Endometrial microvascular endothelial cells (primary cell): Measurements from ENCODE around the gene RGP1. TPM values are rescaled to one million over a fixed set of nuclear protein-coding genes. Genes with fewer than 3 reads are reported as not detected.

Source experiments
- in situ Hi-C: cut with HindIII; loops from 2 replicates; pipeline ENCODE4 v1.10.0; 2017; ENCODE audit warnings: low sequenced_read_pairs, low pct_unique_long_range_greater_than_20kb; ENCODE audit errors: inconsistent ontology term
- total RNA-seq: library from RNA; depleted of rRNA; stranded (reverse); fragments of >200 nt; gene quantifications from one replicate; pipeline ENCODE4 v1.2.3, GENCODE V29; 2015; ENCODE audit errors: inconsistent ontology term

The RGP1 gene
- total RNA-seq, 1 donor from 2014 or later, result 17.2 TPM

DNA sequence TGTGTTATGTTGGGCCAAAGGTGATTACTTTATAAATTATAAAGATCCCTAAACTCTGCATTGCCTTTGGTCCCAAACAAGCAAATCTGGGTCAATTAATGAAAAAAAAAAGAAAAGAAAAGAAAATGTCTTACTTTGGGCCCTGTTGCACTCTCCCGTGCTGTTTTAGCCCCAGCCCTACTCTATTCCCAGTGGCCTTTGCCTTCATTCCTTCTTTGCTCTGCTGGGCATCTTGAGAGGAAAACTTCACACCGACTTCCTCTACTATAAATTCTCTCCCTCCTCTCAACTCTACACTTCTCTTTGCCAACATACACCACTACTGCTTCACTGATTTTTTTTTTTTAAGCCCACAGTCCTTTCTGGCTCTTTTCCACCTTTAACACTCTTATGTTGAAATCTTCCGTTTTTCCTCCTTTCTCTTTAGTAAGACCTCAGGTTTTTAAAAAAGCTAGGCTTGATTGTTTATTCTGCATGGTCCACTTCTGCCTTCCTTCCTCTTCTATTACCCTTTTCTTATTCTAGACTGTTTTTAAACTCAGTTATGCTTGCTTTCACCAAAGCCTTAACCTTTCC lies 9.5 kb downstream of the RGP1 start:
- in situ Hi-C loops, result no loop called here

DNA sequence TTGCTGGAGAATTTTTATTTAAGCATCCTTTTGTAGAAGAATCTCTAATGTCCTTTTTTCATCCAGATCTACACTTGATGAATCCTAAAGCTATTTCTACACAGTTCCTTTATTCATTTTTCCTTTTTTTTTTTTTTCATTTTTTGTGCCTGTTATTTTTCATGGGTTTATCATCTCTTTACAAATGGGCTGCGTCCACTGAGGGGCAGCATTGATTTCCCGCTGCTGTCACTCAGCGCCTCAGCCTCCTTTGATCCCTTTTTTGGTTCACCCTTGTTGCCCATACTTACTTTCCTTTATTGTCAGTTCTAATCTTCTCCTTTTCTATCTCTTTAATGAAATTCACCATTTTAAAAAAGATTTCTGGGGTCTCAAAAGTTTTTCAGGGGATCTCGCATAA lies 10.7 kb downstream of the RGP1 start:
- in situ Hi-C loops, result no loop called here

DNA sequence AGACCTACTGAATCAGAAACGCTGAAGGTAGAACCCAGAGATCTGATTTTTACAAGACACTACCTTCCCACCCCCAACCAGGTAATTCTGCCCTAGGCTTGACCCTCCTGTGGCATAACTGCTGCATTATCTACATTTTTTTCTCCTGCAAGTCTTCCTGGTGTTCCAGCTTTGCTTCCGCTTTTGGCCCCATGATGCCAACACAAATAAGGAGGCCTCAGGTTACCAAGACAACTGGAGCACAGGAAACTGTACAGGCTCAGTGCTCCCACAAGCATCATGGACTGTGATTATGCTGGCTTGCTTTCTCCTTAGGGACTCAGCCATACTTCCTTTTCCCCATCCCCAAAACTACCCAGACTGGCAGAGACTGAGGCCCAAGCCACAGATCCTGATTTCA lies 11.6 kb downstream of the RGP1 start:
- in situ Hi-C loops, result no loop called here

- in situ Hi-C loops, result no loop called here
These were observed 14.1 kb downstream of the RGP1 start for GRCh38 chr9:35763181-35763580.

- in situ Hi-C loops, result no loop called here
These were observed 14.7 kb downstream of the RGP1 start for GRCh38 chr9:35763803-35764202.

- in situ Hi-C loops, result no loop called here
These were observed 17.9 kb downstream of the RGP1 start for GRCh38 chr9:35766997-35767396.

DNA sequence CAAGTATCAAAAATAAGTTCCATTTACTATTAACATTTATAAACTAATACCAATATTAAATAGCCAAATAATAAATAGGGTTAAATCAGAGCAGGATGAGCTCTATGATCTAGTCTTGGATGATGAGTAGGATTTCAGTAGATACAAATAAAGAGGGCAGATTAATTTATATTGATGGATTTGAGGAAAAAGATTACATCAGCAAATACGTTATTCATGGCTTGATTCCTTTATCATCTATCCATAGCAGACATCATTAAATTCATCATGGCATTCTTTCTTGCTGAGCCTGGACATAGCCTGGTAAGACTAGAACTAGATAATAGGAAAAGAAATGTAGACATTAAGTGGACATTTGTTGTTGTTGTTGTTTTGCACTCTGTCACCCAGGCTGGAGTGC lies 18.4 kb downstream of the RGP1 start:
- in situ Hi-C loops, result no loop called here

- in situ Hi-C loops, result no loop called here
These were observed 20.7 kb downstream of the RGP1 start for GRCh38 chr9:35769763-35770162.

GRCh38 chr9:35771075-35771433 lies 22.0 kb downstream of the RGP1 start:
- in situ Hi-C loops, result no loop called here

DNA sequence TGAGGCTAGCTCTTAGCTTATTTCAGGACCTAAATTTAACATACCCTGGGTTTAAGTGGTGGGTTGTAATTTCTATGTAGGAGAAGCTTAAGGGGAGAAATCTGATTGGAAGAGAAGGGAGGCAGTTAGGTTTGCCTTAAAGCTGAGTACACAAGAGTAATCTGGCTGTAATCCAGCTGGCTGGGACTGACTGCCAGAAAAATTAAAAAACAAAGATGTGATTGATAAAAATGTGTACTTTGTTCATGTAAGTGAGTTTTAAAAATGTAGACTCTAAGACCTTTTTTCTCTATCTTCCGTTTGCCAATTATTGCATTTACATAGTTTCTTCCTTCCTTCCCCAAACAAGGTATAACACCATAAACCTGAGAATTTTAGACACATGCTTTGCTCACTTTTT lies 22.4 kb downstream of the RGP1 start:
- in situ Hi-C loops, result no loop called here

DNA sequence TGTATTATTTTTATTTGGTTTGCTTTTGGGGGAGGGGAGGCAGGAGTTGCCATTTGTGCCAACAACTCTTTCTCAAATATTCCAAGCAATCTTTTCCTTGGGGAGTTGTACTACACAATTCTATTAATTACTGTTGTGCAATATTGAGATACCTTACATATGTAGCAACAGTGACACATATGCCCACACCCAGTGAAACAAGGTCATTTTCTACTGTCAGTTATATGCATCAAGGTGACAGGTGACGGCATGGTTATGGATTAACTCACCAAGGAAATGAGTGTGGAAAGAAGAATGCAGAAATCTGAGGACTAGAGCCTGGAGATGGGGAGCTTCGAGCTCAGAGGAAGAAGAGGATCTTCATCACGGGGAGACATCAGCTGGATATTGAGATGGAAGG lies 22.9 kb downstream of the RGP1 start:
- in situ Hi-C loops, result no loop called here

GRCh38 chr9:35774907-35775635 lies 26.0 kb downstream of the RGP1 start:
- in situ Hi-C loops, result no loop called here

GRCh38 chr9:35776018-35776417 lies 26.9 kb downstream of the RGP1 start:
- in situ Hi-C loops, result no loop called here

DNA sequence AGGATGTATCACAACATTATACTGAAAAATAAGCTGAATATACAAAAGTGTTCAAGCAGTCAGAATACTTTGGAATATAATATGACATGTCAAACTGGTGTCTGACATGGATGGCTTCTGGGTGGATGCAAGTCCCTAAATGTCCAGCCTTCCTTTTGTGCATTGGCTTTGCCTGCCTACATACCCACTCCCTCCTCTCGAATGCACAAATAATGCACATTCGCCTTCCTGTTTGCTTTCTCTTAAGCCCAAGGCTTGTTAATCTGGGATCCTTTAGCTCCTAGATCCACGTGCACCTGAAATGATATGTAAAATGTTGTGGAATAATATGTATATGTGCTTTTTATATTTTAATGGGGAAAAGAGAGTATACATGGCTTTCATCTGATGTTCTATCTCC lies 29.4 kb downstream of the RGP1 start:
- in situ Hi-C loops, result no loop called here

DNA sequence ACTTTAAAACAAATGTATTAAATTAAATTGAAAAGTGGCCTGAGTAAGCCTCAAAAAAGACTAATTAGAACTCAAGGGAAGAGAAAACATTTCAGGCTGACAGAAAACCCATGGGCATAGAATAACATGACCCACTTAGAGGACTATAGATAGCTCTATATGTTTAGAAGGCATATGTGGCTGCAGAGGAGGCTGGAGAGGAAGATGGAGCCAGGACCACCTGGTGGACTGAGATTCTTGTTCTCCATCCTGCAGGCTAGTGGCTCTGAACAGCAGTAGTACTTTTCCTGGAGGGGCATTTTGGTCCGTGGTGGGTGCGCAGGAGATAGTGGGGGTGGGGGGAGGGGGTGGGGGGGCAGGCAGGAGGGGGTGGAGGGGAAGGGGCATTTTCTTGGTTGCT lies 32.0 kb downstream of the RGP1 start:
- in situ Hi-C loops, result no loop called here

DNA sequence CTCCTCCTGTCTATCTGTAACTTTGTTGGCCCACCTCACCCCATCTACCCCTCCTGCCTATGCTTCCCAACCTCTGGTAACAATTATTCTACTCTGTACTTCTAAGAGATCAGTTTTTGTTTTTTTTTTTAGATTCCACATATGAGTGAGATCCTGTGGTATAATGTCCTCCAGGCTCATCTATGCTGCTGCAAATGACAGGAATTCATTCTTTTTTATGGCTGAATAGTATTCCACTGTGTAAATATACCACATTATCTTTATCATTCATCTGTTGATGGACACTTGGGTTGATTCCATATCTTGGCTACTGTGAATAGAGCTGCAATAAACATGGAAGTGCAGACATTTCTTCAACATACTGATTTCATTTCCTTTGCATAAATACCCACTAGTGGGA lies 34.3 kb downstream of the RGP1 start:
- in situ Hi-C loops, result no loop called here

- in situ Hi-C loops, result no loop called here
These were observed 40.5 kb downstream of the RGP1 start for GRCh38 chr9:35789541-35789940.

DNA sequence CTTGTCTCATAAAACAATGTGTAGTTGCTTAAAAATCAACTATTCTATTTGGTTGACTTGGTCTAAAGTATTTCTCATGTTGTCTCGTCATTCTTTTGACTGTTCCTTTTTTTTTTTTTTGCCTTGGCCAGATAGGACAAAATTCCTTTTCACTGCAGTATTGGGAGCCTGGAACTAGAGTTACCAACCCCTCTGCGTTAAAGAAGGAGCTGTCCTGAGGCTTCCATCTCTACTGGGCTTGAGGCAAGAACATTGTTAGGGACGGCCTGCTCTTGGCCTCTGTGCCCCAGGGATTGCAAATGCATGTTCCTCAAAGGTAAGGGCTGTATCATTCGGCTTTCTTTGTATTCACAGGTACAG lies 40.9 kb downstream of the RGP1 start:
- in situ Hi-C loops, result no loop called here

GRCh38 chr9:35790385-35791296 lies 41.6 kb downstream of the RGP1 start:
- in situ Hi-C loops, result no loop called here

DNA sequence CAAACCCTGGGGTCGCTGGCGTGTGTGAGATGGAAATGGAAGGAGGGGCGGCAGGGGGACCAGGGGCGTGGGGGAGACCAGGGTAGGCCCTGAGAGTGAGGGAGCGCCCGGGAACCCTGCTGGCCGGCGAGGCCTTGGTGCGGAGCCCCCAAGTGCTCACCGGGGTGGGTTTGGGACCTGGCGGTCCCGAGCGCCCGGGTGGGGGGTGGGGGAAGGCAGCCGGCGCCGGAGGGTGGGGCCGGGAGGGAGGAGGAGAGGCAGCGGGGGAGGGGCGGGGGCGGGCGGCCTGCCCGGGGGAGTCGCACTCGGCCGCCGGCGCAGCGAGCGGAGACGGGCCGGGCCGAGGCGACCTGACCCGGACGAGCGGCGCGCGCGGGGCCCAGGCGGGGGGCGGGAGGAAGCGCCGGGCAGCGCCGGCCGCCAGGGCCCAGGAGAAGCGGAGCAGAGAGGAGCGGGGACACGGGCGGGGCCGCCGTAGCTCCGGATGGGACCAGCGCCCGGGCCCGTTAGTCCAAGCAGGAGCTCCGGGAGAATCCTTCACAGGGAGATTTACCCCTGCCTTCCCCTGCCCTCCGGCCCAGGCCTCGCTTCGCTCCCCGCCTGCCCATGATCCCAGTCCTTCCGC lies 42.3 kb downstream of the RGP1 start, which contains the start of gene NPR2:
TSS of gene NPR2 (plus strand) at position 295 of the 625 bp plus-strand sequence. CDS start 818 bp downstream, outside the sequence.
- in situ Hi-C loops, result no loop called here
